HCT116 (cell line): ENCODE data around the gene PAX7.

ENCODE experiments used
- CEBPB ChIP-seq: IDR thresholded peaks from 2 replicates; pipeline ENCODE4 v1.6.1; 2012; ENCODE audit warnings: low read depth
- CTCF ChIP-seq, 3 experiments: fragments of 200-600 bp in 1 of 3; sonication (generic) in 1 of 3; IDR thresholded peaks in 2 of 3; conservative IDR thresholded peaks in 1 of 3; 2 replicates each; pipeline ENCODE4 v1.5.1; 2012 to 2017; ENCODE audit warnings: low read depth in 2 of 3, low read length in 2 of 3, antibody characterized with exemption in 1 of 3, borderline replicate concordance in 1 of 3, control low read depth in 1 of 3, mild to moderate bottlenecking in 1 of 3, mixed read lengths in 1 of 3, mixed run types in 1 of 3, moderate library complexity in 1 of 3; ENCODE audit not compliant: insufficient read depth in 1 of 3
- EZH2 ChIP-seq: fragments of 200-600 bp; sonication (generic); IDR thresholded peaks from 2 replicates; pipeline ENCODE4 v1.6.1; 2017; ENCODE audit warnings: antibody characterized with exemption, mixed run types
- EZH2phosphoT487 ChIP-seq: fragments of 200-600 bp; IDR thresholded peaks from 2 replicates; pipeline ENCODE4 v1.6.1; 2018; ENCODE audit warnings: antibody characterized with exemption, borderline replicate concordance
- POLR2A ChIP-seq: IDR thresholded peaks from 2 replicates; pipeline ENCODE4 v1.7.0; 2011; ENCODE audit warnings: borderline replicate concordance; ENCODE audit not compliant: insufficient read depth, insufficient read length; ENCODE audit errors: extremely low read depth
- POLR2AphosphoS5 ChIP-seq: IDR thresholded peaks from 2 replicates; pipeline ENCODE4 v1.6.1; 2011; ENCODE audit warnings: mild to moderate bottlenecking, low read depth, low read length, moderate library complexity
- REST ChIP-seq: IDR thresholded peaks from 2 replicates; pipeline ENCODE4 v1.6.1; 2012; ENCODE audit warnings: low read depth
- SIN3A ChIP-seq: IDR thresholded peaks from 2 replicates; pipeline ENCODE4 v1.6.1; 2012; ENCODE audit warnings: low read depth
- YY1 ChIP-seq: IDR thresholded peaks from 2 replicates; pipeline ENCODE4 v1.6.1; 2011; ENCODE audit warnings: low read length, low read depth, moderate library complexity, mild to moderate bottlenecking; ENCODE audit not compliant: insufficient replicate concordance; ENCODE audit errors: extremely low read depth
- ZFX ChIP-seq: fragments of 450-650 bp; IDR thresholded peaks from 2 replicates; pipeline ENCODE4 v1.6.1; 2017

- TF ChIP-seq CTCF (IDR thresholded peaks at IDR 0.05 in 2 of 3, conservative IDR thresholded peaks at IDR 0.05 in 1 of 3; ENCODE audit: borderline replicate concordance in 1 of 3, insufficient read depth in 1 of 3, low read depth in 2 of 3, low read length in 2 of 3): no peak
- no peak for TF ChIP-seq POLR2AphosphoS5
- TF ChIP-seq EZH2phosphoT487: no peak
- no peak for TF ChIP-seq YY1
- no peak for TF ChIP-seq EZH2
- TF ChIP-seq CEBPB: no peak
- TF ChIP-seq SIN3A: no peak
- no peak for TF ChIP-seq REST
- no peak for TF ChIP-seq POLR2A
- no peak for TF ChIP-seq ZFX
These were observed 28.0 kb upstream of the PAX7 start for GRCh38 chr1:18602533-18603211.
